ENCODE measurements around the gene MPHOSPH10. TPM values are rescaled to one million over a fixed set of nuclear protein-coding genes. Genes with fewer than 3 reads are reported as not detected.
A peak's percentile ranks its signal among the peaks of the same experiment; 100 is the strongest.
"Not testable (repeated sequence)": the region's sequence is repeated elsewhere in the genome, so short reads cannot be mapped to it uniquely, and the experiment has no call there.

The MPHOSPH10 gene
- total RNA-seq, 6 donors from 2014 or later, result 11.7 to 35.6 (median 25.8) TPM

DNA sequence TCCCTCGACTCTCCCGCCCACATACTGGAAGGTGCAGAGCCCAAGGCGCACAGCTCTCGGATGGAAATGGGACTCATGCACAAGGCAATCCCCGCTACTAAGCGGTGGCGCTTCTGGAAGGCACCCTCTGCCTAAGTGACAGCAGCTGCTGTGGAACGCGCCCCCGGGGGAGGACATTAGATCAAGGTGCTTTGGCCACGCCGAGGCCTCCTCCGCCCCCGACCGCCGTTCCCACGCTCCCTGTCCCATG, 607 bp upstream of the MPHOSPH10 start:
- DNase-seq (no peak), ATAC-seq (ENCODE audit: low FRiP score in 2 of 2) (peak; percentile 84 to 85)
- 0 to 2% methylated on average over 10 of the region's 17 CpGs for WGBS, 2 donors
- peak overlapping the region; percentile 88 to 97 (median 90) for H3K27ac ChIP-seq
- H3K9me3 ChIP-seq, result no peaks in the 10 kb centered on the region
- no peaks in the 10 kb centered on the region for H3K27me3 ChIP-seq
- H3K4me1 ChIP-seq, result peaks cover 25 to 40% (median 31%) of the 10 kb centered on the region in 4 donors
- TF ChIP-seq EP300 (IDR thresholded peaks at IDR 0.05) (no peak), CTCF (IDR thresholded peaks at IDR 0.05) (no peak), POLR2A (IDR thresholded peaks at IDR 0.05) (peak in 2 of 4 donors; percentile 26 to 54), POLR2AphosphoS5 (IDR thresholded peaks at IDR 0.05) (peak in 1 of 2 donors; percentile 57)
- H3K36me3 ChIP-seq, result peaks cover 3 to 18% (median 5%) of the 10 kb centered on the region in 4 donors
- peak overlapping the region; percentile 71 to 97 (median 86) for H3K4me3 ChIP-seq

GRCh38 chr2:71130905-71131244, 441 bp downstream of the MPHOSPH10 start:
- Histone ChIP-seq H3K4me3 (peak overlapping the region; percentile 71 to 97 (median 86)), H3K9me3 (no peaks in the 10 kb centered on the region), H3K4me1 (peaks cover 25 to 40% (median 31%) of the 10 kb centered on the region in 4 donors), H3K36me3 (peaks cover 10 to 28% (median 13%) of the 10 kb centered on the region in 4 donors), H3K27me3 (no peaks in the 10 kb centered on the region), H3K27ac (peak overlapping the region; percentile 88 to 97 (median 90))
- no peak for DNase-seq
- TF ChIP-seq EP300 (IDR thresholded peaks at IDR 0.05), result no peak
- no peak for TF ChIP-seq POLR2AphosphoS5 (IDR thresholded peaks at IDR 0.05)
- no peak for TF ChIP-seq CTCF (IDR thresholded peaks at IDR 0.05)
- TF ChIP-seq POLR2A (IDR thresholded peaks at IDR 0.05), result no peak
- no peak for ATAC-seq (ENCODE audit: low FRiP score in 2 of 2)
- WGBS, 2 donors, result 1% methylated on average over 4 of the region's 4 CpGs

GRCh38 chr2:71131387-71132166, 1.1 kb downstream of the MPHOSPH10 start:
- Histone ChIP-seq H3K4me1 (peaks cover 25 to 40% (median 31%) of the 10 kb centered on the region in 4 donors), H3K36me3 (peaks cover 11 to 35% (median 19%) of the 10 kb centered on the region in 4 donors), H3K27ac (peak overlapping the region in 2 of 4 donors; percentile 88 to 97), H3K4me3 (peak overlapping the region in 3 of 4 donors; percentile 71 to 87 (median 84))
- H3K9me3 ChIP-seq; H3K27me3 ChIP-seq; ATAC-seq (ENCODE audit: low FRiP score in 2 of 2); DNase-seq: not testable (repeated sequence)
- WGBS, 2 donors, result 54 to 55% methylated on average over 7 of the region's 7 CpGs

GRCh38 chr2:71133603-71134002, 3.2 kb downstream of the MPHOSPH10 start:
- Histone ChIP-seq H3K27me3 (no peaks in the 10 kb centered on the region), H3K4me1 (peaks cover 21 to 34% (median 22%) of the 10 kb centered on the region in 4 donors), H3K4me3 (no peak overlapping the region), H3K9me3 (no peaks in the 10 kb centered on the region), H3K27ac (no peak overlapping the region), H3K36me3 (peaks cover 18 to 54% (median 27%) of the 10 kb centered on the region in 4 donors)
- TF ChIP-seq EP300 (IDR thresholded peaks at IDR 0.05) (no peak), CTCF (IDR thresholded peaks at IDR 0.05) (no peak), POLR2AphosphoS5 (IDR thresholded peaks at IDR 0.05) (no peak), POLR2A (IDR thresholded peaks at IDR 0.05) (no peak)
- DNase-seq, result no peak
- no peak for ATAC-seq (ENCODE audit: low FRiP score in 2 of 2)

DNA sequence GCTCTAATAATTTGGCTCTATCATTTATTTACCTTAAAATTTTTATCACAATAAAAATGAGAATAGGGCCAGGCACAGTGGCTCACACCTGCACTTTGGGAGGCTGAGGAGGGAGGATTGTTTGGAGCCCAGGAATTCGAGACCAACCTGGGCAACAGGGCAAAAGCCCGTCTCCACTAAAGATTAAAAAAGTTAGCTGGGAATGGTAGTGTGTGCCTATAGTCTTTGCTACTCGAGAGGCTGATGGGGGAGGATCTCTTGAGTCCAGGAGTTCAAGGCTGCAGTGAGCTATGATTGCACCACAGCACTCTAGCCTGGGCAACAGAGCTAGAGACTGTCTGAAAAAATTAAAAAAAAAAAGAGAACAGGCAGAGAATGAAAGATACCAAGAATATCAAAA, 5.7 kb downstream of the MPHOSPH10 start:
- DNase-seq, result no peak
- H3K36me3 ChIP-seq, result peaks cover 35 to 79% (median 42%) of the 10 kb centered on the region in 4 donors
- H3K4me1 ChIP-seq, result peaks cover 11 to 20% (median 13%) of the 10 kb centered on the region in 4 donors
- H3K4me3 ChIP-seq, result no peak overlapping the region
- no peak for TF ChIP-seq EP300 (IDR thresholded peaks at IDR 0.05)
- no peak for TF ChIP-seq POLR2AphosphoS5 (IDR thresholded peaks at IDR 0.05)
- no peak overlapping the region for H3K27ac ChIP-seq
- WGBS, 2 donors, result 80 to 81% methylated on average over 3 of the region's 3 CpGs
- ATAC-seq (ENCODE audit: low FRiP score in 2 of 2), result no peak
- no peaks in the 10 kb centered on the region for H3K9me3 ChIP-seq
- H3K27me3 ChIP-seq, result no peaks in the 10 kb centered on the region

DNA sequence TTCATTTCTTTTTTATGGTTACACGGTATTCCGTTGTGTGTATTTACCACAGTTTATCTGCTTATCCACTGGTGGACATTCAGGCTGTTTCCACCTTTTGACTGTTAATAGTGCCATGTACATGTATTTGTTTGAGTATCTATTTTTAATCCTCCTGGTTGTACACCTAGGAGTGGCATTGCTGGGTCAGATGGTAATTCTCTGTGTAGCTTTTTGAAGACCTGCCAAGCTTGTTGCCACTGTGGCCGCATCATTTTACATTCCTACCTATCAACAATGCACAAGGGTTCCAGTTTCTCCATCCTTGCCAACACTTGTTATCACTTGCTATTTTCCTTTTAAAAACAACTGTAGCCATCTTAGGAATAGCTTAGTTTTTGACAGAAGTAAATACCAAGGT, 13.3 kb downstream of the MPHOSPH10 start:
- H3K4me1 ChIP-seq, result no peaks in the 10 kb centered on the region
- ATAC-seq (ENCODE audit: low FRiP score in 2 of 2) (no peak), DNase-seq (no peak)
- no peaks in the 10 kb centered on the region for H3K27me3 ChIP-seq
- WGBS, 2 donors, result 90 to 91% methylated on average over 3 of the region's 3 CpGs
- TF ChIP-seq CTCF (IDR thresholded peaks at IDR 0.05) (no peak), EP300 (IDR thresholded peaks at IDR 0.05) (no peak), POLR2AphosphoS5 (IDR thresholded peaks at IDR 0.05) (no peak)
- H3K36me3 ChIP-seq, result peaks cover 40 to 100% (median 78%) of the 10 kb centered on the region in 4 donors
- no peak overlapping the region for H3K4me3 ChIP-seq
- no peaks in the 10 kb centered on the region for H3K9me3 ChIP-seq
- H3K27ac ChIP-seq, result no peak overlapping the region
